Transverse colon (tissue), 3 donors: Measurements from ENCODE around the gene NPAS3.

Experiments
- POLR2A ChIP-seq: fragments of 450-650 bp; IDR thresholded peaks from one replicate; pipeline ENCODE4 v1.6.1; 2016; ENCODE audit warnings: antibody characterized with exemption, mild to moderate bottlenecking, moderate library complexity
- POLR2AphosphoS5 ChIP-seq, 3 donors: sonication (generic); formaldehyde crosslinking; IDR thresholded peaks; one replicate each; pipeline ENCODE4 v1.6.1; 2016; ENCODE audit warnings: antibody characterized with exemption in 3 of 3

GRCh38 chr14:33617154-33617553 is 678.5 kb downstream of the NPAS3 start:
- TF ChIP-seq POLR2A (no peak), POLR2AphosphoS5 (IDR thresholded peaks at IDR 0.05) (no peak)
